DND-41 (cell line): Measurements from ENCODE around the gene MCTP2.

Experiments used
- CTCF ChIP-seq: IDR thresholded peaks from 2 replicates; pipeline ENCODE4 v1.5.1; 2012; ENCODE audit warnings: borderline replicate concordance, low read length, moderate library complexity, mild to moderate bottlenecking; ENCODE audit not compliant: poor library complexity, severe bottlenecking; ENCODE audit errors: extremely low read depth
- EZH2 ChIP-seq: IDR thresholded peaks from 3 replicates; pipeline ENCODE4 v1.6.1; 2012; ENCODE audit warnings: borderline replicate concordance, low read depth, mild to moderate bottlenecking, moderate library complexity, low read length, inconsistent platforms; ENCODE audit not compliant: severe bottlenecking

- TF ChIP-seq CTCF, result no peak
- TF ChIP-seq EZH2, result no peak
Observed at GRCh38 chr15:94286583-94286982, 55.2 kb downstream of the MCTP2 start.
